ENCODE data around the gene NHS.

Gene NHS

DNA sequence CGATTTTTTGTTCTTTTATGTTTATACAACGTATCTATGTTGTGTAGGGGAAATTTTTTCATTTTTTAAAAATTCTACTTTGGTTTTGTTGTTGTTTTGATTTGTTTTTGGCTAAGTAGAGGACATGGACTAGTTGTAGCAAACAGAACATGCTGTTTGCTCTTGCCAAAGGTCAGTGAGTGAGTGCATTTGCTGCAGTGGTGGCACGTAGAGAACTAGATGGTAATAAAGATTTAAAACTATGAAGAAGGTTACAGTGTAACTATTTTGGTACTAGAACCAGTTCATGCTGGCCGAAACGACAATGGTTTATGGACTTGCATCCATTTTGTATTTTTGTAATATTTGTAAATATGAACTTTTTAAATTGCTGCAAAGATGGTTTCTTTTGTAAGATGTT is 360.4 kb downstream of the NHS start:
- no peak for DNase-seq (ENCODE audit: low read depth in 2 of 2)

DNA sequence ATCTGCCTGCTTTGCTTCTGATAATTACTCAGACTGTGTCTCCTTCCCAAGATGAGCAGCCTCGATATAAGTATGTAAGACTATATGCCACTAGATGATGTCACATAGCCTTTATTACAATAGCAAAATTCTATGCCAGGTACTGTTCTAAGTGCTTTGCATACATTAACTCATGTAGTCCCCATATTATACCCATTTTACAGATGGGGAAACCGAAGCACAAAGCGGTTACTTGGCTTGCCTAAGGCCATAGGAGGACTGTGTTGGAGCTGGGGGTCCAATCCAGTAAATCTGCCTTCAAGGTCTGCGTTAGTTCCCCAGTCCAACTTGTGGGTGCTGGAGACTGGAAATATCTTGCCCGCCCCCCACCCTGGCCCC is 361.5 kb downstream of the NHS start:
- no peak for DNase-seq (ENCODE audit: low read depth in 2 of 2)

DNA sequence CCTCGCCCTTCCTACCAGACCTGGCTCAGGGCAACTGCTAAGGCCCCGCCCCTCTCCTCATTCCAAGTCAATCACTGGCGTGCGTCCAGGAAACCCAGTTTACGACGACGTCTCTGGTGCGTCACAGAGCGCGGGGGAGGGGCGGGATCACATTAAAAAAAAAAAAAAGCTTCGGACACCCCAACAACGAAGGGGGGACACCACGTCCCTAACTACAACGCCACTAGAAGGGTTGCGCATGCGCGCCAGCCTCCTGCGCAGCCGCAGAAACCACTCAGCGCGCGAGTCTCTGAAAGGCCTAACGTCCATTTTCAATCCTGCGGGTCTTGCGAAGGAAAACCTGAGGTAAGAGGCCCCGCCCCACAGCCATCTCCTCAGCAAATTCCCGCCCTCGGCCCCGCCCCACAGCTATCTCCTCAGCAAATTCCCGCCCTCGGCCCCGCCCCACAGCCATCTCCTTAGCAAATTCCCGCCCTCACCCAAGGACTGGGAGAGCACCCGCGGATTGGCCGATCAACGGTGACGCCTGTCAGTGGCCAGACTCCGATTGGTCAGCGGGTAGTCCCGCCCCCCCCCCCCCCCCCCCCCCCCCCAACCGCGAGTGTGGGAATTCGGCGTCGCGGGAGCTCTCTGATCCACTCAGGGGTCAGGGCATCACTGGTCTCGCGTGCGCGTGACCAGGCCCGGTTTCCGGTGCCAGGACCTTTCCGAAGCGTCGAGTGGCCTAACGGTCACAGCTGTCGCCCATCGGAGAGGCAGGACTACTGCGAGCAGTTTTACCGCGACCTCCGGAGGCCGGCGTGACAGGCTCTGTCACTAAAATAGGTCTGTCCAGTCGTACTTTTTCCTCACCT is 362.1 kb downstream of the NHS start, which contains the start of gene SCML1:
Gene SCML1, plus strand, starts transcription at position 638 of the 854 bp plus-strand sequence. CDS start 6,694 bp downstream, outside the sequence.
- DNase-seq (ENCODE audit: low read depth in 2 of 2): peak; percentile 76 to 80

DNA sequence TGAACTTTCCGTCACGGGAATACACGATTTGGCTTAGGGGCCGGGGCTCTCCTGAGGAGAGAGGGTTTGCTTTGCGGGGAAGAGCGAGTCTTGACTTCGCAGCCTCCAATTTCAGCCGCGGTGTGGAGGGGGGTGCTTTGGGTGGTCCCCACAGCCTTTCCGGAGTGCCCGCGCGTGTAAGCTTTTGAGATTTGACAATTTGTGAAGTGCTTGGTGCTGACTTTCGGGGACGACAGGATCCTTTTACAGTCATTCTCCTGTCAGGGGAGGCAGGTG is 362.6 kb downstream of the NHS start:
- no peak for DNase-seq (ENCODE audit: low read depth in 2 of 2)

DNA sequence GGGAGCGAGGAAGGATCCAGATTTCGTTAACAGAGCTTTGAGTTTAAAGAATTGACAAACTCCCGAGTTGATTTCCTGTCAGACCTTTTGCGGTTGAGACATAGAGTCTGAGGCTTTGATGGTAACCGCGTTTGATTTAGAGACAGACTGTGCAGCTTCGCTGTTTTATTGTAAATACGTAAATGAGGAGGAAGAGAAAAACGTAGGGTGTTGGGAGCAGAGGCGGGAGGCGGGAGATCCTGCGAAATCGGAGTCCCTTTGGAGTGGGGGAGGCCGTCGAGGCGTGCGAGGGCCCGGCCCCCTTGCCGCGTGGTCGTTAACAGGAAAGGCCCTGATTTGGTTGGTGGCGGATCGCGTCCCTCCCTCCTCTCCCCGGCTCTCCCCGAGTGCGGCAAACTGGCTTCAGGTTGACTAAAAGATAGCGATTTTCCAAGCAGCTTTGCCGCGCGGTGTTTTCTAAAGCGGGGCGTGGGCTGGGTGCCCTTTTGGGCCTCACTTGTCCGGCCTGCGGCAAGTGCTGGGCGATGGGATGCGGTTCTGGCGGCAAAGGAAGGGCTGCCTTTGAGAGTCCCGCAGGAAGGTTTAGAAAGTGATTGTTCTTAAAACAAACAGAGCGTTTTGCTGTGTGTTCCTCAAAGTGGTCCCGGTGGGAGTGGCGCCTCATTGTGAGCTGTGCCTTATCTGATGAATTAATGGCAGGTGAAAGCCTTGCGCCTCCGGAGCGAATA is 363.1 kb downstream of the NHS start:
- no peak for DNase-seq (ENCODE audit: low read depth in 2 of 2)

GRCh38 chrX:17738737-17739535 is 363.9 kb downstream of the NHS start:
- DNase-seq (ENCODE audit: low read depth in 2 of 2): no peak

- DNase-seq (ENCODE audit: low read depth in 2 of 2): no peak
Measured at GRCh38 chrX:17740137-17741122, 365.4 kb downstream of the NHS start.

GRCh38 chrX:17741123-17741511 is 366.1 kb downstream of the NHS start:
- DNase-seq (ENCODE audit: low read depth in 2 of 2): no peak

DNA sequence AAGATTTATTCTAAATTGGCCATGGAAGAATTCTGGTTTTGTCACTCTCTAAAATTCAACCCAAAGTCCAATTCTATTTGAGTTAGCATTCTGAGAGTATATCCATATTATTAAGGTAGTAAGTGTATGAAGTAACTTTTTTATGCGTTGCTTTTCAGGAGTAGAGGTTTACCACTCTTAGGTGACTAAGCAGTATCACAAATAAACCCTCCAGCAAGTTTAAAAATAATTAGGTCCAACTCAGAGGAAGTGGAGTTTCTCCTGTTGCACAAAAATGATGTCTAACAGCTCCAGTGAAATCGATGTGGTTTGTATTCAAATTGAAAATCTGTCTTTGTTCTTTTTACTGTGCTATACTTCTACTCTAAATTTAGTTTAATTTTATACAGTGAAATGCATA is 368.9 kb downstream of the NHS start:
- no peak for DNase-seq (ENCODE audit: low read depth in 2 of 2)

GRCh38 chrX:17744896-17745523 is 370.0 kb downstream of the NHS start:
- DNase-seq (ENCODE audit: low read depth in 2 of 2): no peak

GRCh38 chrX:17747692-17748091 is 372.7 kb downstream of the NHS start:
- DNase-seq (ENCODE audit: low read depth in 2 of 2): no peak

DNA sequence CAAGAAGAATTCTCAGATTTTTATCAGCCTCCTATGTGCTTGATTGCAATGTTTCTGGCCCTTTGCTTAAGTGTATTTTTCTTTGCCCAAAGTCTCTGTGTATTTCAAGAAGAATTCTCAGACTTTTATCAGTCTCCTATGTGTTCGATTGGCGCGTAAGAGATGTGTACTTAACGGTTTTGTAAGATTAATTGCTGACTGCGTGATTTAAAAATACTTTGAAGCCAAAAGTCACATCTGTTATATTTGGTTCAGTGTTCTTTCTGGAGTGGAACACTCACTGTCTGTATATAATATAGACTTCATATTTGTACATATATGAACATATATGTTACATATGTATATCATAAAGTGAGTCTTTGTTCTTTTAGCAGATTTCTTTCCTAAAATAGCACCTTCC is 373.7 kb downstream of the NHS start:
- DNase-seq (ENCODE audit: low read depth in 2 of 2): no peak

DNA sequence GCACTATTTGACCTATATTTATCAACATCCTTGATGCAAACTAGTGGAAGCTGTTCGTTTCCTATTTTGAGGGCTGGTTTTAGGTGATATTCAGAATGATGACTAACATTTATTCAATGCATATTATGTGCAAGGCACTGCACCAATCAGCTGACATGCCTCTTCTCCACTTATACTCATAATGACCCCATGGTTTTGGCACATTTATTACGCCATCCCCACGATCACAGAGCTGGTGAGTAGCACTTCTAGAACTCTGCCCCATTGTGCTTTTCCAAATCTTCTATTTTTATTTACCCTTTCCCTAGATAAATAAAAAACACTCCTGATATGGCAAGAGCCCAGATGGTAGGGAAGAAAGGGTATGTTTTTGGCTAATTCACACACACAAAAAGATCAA is 375.4 kb downstream of the NHS start:
- DNase-seq (ENCODE audit: low read depth in 2 of 2): no peak

GRCh38 chrX:17758382-17758781 is 383.4 kb downstream of the NHS start:
- no peak for DNase-seq (ENCODE audit: low read depth in 2 of 2)

- DNase-seq (ENCODE audit: low read depth in 2 of 2): no peak
Measured at GRCh38 chrX:17759990-17760389, 385.0 kb downstream of the NHS start.

GRCh38 chrX:17767734-17768133 is 392.7 kb downstream of the NHS start:
- DNase-seq (ENCODE audit: low read depth in 2 of 2): no peak

- no peak for DNase-seq (ENCODE audit: low read depth in 2 of 2)
Measured at GRCh38 chrX:17768997-17769396, 394.0 kb downstream of the NHS start.

DNA sequence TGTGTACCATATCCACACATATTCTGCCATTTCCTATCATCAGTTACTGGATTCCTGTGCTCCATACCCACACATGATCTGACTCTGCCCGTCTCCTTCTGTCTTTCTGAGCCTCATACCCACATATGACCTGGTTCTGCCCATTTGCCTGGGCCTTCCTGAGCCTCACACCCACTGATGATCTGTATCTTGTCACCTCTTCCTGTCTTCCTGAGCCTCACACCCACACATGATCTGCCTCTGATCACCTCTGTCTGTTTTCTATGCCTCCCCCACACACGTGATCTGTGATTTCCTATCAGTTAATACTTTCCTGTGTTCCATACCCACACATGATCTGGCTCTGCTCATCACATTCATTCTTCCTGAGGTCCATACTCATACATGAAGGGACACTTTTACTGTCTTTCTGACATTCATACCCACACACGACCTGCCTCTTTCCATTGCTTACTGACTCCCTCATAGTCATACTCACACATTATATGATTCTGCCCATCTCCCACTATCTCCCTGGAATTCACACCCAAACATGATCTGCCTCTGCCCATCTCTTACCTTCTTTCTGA is 394.8 kb downstream of the NHS start:
- no peak for DNase-seq (ENCODE audit: low read depth in 2 of 2)

GRCh38 chrX:17773221-17773876 is 398.3 kb downstream of the NHS start:
- DNase-seq (ENCODE audit: low read depth in 2 of 2): no peak

DNA sequence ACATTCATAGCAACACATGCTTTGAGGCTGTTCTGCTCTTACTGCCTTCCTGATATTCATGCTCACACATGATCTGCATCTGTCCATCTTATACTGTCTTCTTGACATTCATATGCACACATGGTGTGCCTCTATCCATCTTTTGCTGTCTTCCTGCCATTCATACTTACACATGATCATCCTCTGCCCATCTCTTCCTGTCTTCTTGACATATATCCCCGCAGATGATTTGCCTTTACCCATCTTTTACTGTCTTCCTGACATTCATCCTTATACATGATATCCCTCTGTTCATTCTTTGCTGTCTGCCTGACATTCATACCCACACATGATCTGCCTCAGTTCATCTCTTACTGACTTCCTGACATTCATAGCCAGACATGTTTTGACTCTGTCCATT is 399.1 kb downstream of the NHS start:
- no peak for DNase-seq (ENCODE audit: low read depth in 2 of 2)
